ENCODE data around the gene SSBP3.

DNA sequence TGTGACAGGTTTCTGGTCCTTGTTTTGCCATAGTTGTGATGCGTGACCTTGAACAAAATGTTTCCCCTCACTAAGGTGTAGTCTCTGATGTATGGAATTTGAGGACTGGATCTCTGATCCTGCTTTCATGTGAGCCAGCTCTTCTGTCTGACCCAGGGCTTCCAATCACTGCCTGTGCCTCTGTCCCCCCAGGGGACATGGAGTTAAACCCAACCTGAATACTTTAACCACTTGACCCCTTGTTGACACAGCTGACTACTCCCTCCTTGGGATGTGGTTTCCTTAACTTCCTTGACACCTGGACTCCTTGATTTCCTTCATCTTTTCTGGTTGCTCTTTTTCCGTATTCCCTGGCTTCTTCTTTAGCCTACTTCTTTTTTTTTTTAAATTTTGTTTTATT, 36.0 kb upstream of the SSBP3 start:
- TF ChIP-seq, protein P1, sequence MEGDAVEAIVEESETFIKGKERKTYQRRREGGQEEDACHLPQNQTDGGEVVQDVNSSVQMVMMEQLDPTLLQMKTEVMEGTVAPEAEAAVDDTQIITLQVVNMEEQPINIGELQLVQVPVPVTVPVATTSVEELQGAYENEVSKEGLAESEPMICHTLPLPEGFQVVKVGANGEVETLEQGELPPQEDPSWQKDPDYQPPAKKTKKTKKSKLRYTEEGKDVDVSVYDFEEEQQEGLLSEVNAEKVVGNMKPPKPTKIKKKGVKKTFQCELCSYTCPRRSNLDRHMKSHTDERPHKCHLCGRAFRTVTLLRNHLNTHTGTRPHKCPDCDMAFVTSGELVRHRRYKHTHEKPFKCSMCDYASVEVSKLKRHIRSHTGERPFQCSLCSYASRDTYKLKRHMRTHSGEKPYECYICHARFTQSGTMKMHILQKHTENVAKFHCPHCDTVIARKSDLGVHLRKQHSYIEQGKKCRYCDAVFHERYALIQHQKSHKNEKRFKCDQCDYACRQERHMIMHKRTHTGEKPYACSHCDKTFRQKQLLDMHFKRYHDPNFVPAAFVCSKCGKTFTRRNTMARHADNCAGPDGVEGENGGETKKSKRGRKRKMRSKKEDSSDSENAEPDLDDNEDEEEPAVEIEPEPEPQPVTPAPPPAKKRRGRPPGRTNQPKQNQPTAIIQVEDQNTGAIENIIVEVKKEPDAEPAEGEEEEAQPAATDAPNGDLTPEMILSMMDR (optimal IDR thresholded peaks at IDR 0.05 in 1 of 3, IDR thresholded peaks at IDR 0.05 in 1 of 3, conservative IDR thresholded peaks at IDR 0.05 in 1 of 3; ENCODE audit: extremely low read depth in 1 of 3, insufficient read depth in 2 of 3, low read length in 3 of 3): no peak
- no peak for TF ChIP-seq EZH2 (IDR thresholded peaks at IDR 0.05; ENCODE audit: low read length)
